Mesothelial cell of epicardium (in vitro differentiated cells): ENCODE data around the gene FBN3. TPM values are rescaled to one million over a fixed set of nuclear protein-coding genes. Genes with fewer than 3 reads are reported as not detected.
"Not testable (repeated sequence)": the region's sequence is repeated elsewhere in the genome, so short reads cannot be mapped to it uniquely, and the experiment has no call there.

ENCODE experiments used
- DNase-seq, 2 experiments: peaks; one replicate each; pipeline ENCODE4 v3.0.0; 2021; ENCODE audit warnings: low spot score in 2 of 2; ENCODE audit not compliant: unreplicated experiment in 2 of 2
- H3K27ac Mint-ChIP-seq: 2 replicates; pipeline ENCODE4 v1.8.0; 2021; ENCODE audit warnings: mixed read lengths
- H3K27me3 Mint-ChIP-seq: 2 replicates; pipeline ENCODE4 v1.8.0; 2021; ENCODE audit warnings: low read depth, mixed read lengths
- H3K36me3 Mint-ChIP-seq: 2 replicates; pipeline ENCODE4 v1.8.0; 2021; ENCODE audit warnings: mixed read lengths
- H3K4me1 Mint-ChIP-seq: 2 replicates; pipeline ENCODE4 v1.8.0; 2021; ENCODE audit warnings: mixed read lengths
- H3K4me3 Mint-ChIP-seq: 2 replicates; pipeline ENCODE4 v1.8.0; 2021; ENCODE audit warnings: mild to moderate bottlenecking, moderate library complexity, mixed read lengths
- H3K9me3 Mint-ChIP-seq: 2 replicates; pipeline ENCODE4 v1.8.0; 2021; ENCODE audit warnings: mixed read lengths
- CTCF ChIP-seq: fragments of 200-600 bp; sonication (generic); IDR thresholded peaks from one replicate; pipeline ENCODE4 v1.5.0; 2021; ENCODE audit warnings: antibody characterized with exemption; ENCODE audit not compliant: unreplicated experiment
- total RNA-seq: library from RNA; stranded (reverse); gene quantifications from 3 replicates; pipeline ENCODE4 v1.2.1, GENCODE V29; 2021

Gene FBN3
- total RNA-seq, 1 donor from 2014 or later = 120 TPM

GRCh38 chr19:8107301-8107903 lies 42.0 kb downstream of the FBN3 start:
- TF ChIP-seq CTCF = no peak
- H3K27me3 Mint-ChIP-seq = no peaks in the 10 kb centered on the region
- H3K9me3 Mint-ChIP-seq = no peaks in the 10 kb centered on the region
- H3K36me3 Mint-ChIP-seq = peaks cover 32% of the 10 kb centered on the region
- no peak overlapping the region for H3K27ac Mint-ChIP-seq
- no peak overlapping the region for H3K4me3 Mint-ChIP-seq
- H3K4me1 Mint-ChIP-seq = no peaks in the 10 kb centered on the region
- DNase-seq = no peak

GRCh38 chr19:8105471-8105870 lies 43.9 kb downstream of the FBN3 start:
- no peaks in the 10 kb centered on the region for H3K9me3 Mint-ChIP-seq
- H3K4me1 Mint-ChIP-seq = no peaks in the 10 kb centered on the region
- no peak for DNase-seq
- TF ChIP-seq CTCF = no peak
- H3K4me3 Mint-ChIP-seq = no peak overlapping the region
- H3K27ac Mint-ChIP-seq = no peak overlapping the region
- H3K27me3 Mint-ChIP-seq = no peaks in the 10 kb centered on the region
- H3K36me3 Mint-ChIP-seq = peaks cover 28% of the 10 kb centered on the region

- H3K9me3 Mint-ChIP-seq = peaks cover 14% of the 10 kb centered on the region
Observed at GRCh38 chr19:8101910-8102309, 47.5 kb downstream of the FBN3 start.

GRCh38 chr19:8101311-8101710 lies 48.1 kb downstream of the FBN3 start:
- peaks cover 19% of the 10 kb centered on the region for H3K9me3 Mint-ChIP-seq

More at GRCh38 chr19:8101910-8102309, 47.5 kb downstream of the FBN3 start:
- not testable (repeated sequence) for DNase-seq, H3K27me3 Mint-ChIP-seq, H3K27ac Mint-ChIP-seq, H3K4me1 Mint-ChIP-seq, H3K4me3 Mint-ChIP-seq
- peaks cover 51% of the 10 kb centered on the region for H3K36me3 Mint-ChIP-seq

GRCh38 chr19:8097681-8098567 lies 51.5 kb downstream of the FBN3 start:
- no peak overlapping the region for H3K4me3 Mint-ChIP-seq
- no peak for TF ChIP-seq CTCF
- H3K4me1 Mint-ChIP-seq = no peaks in the 10 kb centered on the region
- H3K9me3 Mint-ChIP-seq = peaks cover 27% of the 10 kb centered on the region
- H3K36me3 Mint-ChIP-seq = peaks cover 69% of the 10 kb centered on the region
- no peak overlapping the region for H3K27ac Mint-ChIP-seq
- H3K27me3 Mint-ChIP-seq = no peaks in the 10 kb centered on the region
- DNase-seq = no peak

More at GRCh38 chr19:8101311-8101710, 48.1 kb downstream of the FBN3 start:
- peak overlapping the region; percentile 39 for H3K27ac Mint-ChIP-seq
- H3K36me3 Mint-ChIP-seq = peaks cover 57% of the 10 kb centered on the region
- no peak overlapping the region for H3K4me3 Mint-ChIP-seq
- no peaks in the 10 kb centered on the region for H3K27me3 Mint-ChIP-seq
- no peak for DNase-seq
- no peaks in the 10 kb centered on the region for H3K4me1 Mint-ChIP-seq
- no peak for TF ChIP-seq CTCF

- no peaks in the 10 kb centered on the region for H3K27me3 Mint-ChIP-seq
- H3K9me3 Mint-ChIP-seq = peaks cover 27% of the 10 kb centered on the region
- no peak for DNase-seq
- H3K27ac Mint-ChIP-seq = no peak overlapping the region
- TF ChIP-seq CTCF = no peak
- H3K4me3 Mint-ChIP-seq = no peak overlapping the region
- H3K36me3 Mint-ChIP-seq = peaks cover 67% of the 10 kb centered on the region
- H3K4me1 Mint-ChIP-seq = no peaks in the 10 kb centered on the region
Observed at GRCh38 chr19:8097198-8097597, 52.2 kb downstream of the FBN3 start.
